ENCODE data around the gene TMEM123.

Gene TMEM123

DNA sequence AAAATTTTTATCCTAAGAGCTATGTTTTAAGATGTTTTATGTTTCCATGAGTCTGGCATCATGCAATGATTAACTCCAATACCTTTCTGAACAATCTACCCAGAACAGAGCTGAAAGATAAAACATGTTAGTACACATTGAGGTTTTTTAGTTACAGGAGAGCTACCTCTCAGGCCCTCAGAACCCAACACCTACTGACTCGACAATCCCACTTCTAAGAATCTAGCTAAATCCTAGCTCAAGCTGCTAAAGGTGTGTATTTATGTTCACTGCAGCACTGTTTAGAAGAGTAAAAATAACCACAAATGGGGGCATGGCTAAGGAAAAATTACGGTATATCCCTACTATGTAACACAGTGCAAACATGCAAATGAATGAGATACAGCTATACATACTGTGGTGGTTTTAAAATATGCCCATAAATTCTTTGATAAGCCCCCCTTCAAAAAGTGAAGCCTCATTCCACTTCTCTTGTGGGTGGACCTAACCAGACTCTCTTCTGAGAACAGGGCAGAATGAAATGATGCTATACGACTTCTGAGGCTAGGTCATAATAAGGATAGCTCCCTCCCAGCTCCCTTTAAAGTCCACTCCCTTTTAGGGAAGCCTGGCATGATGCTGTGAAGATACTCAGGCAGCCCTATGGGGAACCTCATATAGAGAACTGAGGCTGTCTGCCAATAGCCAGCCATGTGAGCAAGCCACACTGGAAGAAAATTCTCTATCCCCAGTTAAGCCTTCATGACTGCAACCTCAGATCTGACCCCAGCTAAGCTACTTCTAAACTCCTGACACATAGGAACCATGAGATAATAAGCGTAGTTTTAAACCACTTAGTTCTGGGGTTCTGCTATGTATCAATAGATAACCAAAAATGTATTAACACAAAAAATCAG lies 29.5 kb downstream of the TMEM123 start:
- Histone ChIP-seq H2BK120ac (ENCODE audit: insufficient read depth, low read length, poor library complexity) (no peak overlapping the region), H3K9ac (ENCODE audit: low read length) (no peak overlapping the region), H3K4me2 (ENCODE audit: low read length) (no peak overlapping the region), H3K36me3 (ENCODE audit: control insufficient read depth in 1 of 2, insufficient read depth in 2 of 2, low read length in 2 of 2) (no peaks in the 10 kb centered on the region), H2AK5ac (ENCODE audit: low read length) (no peak overlapping the region), H3K27me3 (ENCODE audit: insufficient read depth, low read length) (no peaks in the 10 kb centered on the region), H3K79me1 (ENCODE audit: low read length) (no peaks in the 10 kb centered on the region), H4K8ac (ENCODE audit: low read depth, low read length) (no peak overlapping the region), H3K79me2 (ENCODE audit: control insufficient read depth, insufficient read depth, low read length, poor library complexity) (no peaks in the 10 kb centered on the region), H3K27ac (ENCODE audit: low read depth, low read length) (no peak overlapping the region), H3K9me3 (ENCODE audit: insufficient read depth, low read depth, low read length) (no peaks in the 10 kb centered on the region), H3K4me3 (ENCODE audit: low read depth, low read length) (no peak overlapping the region), H3K18ac (ENCODE audit: low read length) (no peak overlapping the region), H2BK12ac (ENCODE audit: low read length) (no peak overlapping the region), H2AFZ (ENCODE audit: insufficient read depth, low read length, poor library complexity) (no peak overlapping the region), H3K4me1 (ENCODE audit: control insufficient read depth in 1 of 2, insufficient read depth in 2 of 2, low read length in 2 of 2) (no peaks in the 10 kb centered on the region), H3K4ac (ENCODE audit: low read depth, low read length) (no peak overlapping the region), H3K23ac (ENCODE audit: low read length) (no peak overlapping the region), H3K14ac (ENCODE audit: low read length) (no peak overlapping the region), H4K12ac (ENCODE audit: low read depth, low read length) (no peak overlapping the region), H2BK5ac (ENCODE audit: low read depth, low read length, poor library complexity) (no peak overlapping the region), H4K91ac (ENCODE audit: low read depth, low read length) (no peak overlapping the region)
- no peak for DNase-seq
- WGBS (ENCODE audit: extremely low coverage, insufficient coverage, insufficient read length): no CpG with 5 or more reads among the region's 4 CpGs

DNA sequence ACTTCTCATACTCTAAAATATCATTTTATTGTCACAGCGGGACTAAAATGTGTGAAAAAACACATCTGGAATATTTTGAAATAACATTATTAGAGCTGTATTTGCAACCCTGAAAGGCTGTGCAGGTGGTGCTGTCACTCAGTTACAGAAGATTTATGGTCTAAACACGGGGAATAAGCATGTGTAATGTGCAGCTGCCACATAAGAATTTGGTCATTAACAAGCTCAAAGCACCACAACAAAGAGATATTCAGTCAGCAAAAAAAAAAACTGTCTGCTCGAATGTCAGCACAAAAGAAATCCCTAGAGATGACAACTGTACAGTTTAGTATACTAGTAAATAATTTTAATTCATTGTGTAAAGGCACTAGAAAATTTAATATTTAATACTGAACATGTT lies 31.3 kb downstream of the TMEM123 start:
- Histone ChIP-seq H3K9ac (ENCODE audit: low read length) (no peak overlapping the region), H3K18ac (ENCODE audit: low read length) (no peak overlapping the region), H4K12ac (ENCODE audit: low read depth, low read length) (no peak overlapping the region), H2BK120ac (ENCODE audit: insufficient read depth, low read length, poor library complexity) (no peak overlapping the region), H3K4ac (ENCODE audit: low read depth, low read length) (no peak overlapping the region), H4K91ac (ENCODE audit: low read depth, low read length) (no peak overlapping the region), H3K14ac (ENCODE audit: low read length) (no peak overlapping the region), H2BK5ac (ENCODE audit: low read depth, low read length, poor library complexity) (no peak overlapping the region), H3K79me1 (ENCODE audit: low read length) (no peaks in the 10 kb centered on the region), H2BK12ac (ENCODE audit: low read length) (no peak overlapping the region), H3K79me2 (ENCODE audit: control insufficient read depth, insufficient read depth, low read length, poor library complexity) (no peaks in the 10 kb centered on the region), H2AK5ac (ENCODE audit: low read length) (no peak overlapping the region), H3K4me1 (ENCODE audit: control insufficient read depth in 1 of 2, insufficient read depth in 2 of 2, low read length in 2 of 2) (no peaks in the 10 kb centered on the region), H3K4me3 (ENCODE audit: low read depth, low read length) (no peak overlapping the region), H3K4me2 (ENCODE audit: low read length) (no peak overlapping the region), H4K8ac (ENCODE audit: low read depth, low read length) (no peak overlapping the region), H3K9me3 (ENCODE audit: insufficient read depth, low read depth, low read length) (no peaks in the 10 kb centered on the region), H2AFZ (ENCODE audit: insufficient read depth, low read length, poor library complexity) (no peak overlapping the region), H3K27ac (ENCODE audit: low read depth, low read length) (no peak overlapping the region), H3K23ac (ENCODE audit: low read length) (no peak overlapping the region), H3K27me3 (ENCODE audit: insufficient read depth, low read length) (no peaks in the 10 kb centered on the region), H3K36me3 (ENCODE audit: control insufficient read depth in 1 of 2, insufficient read depth in 2 of 2, low read length in 2 of 2) (no peaks in the 10 kb centered on the region)
- no CpG with 5 or more reads among the region's 3 CpGs for WGBS (ENCODE audit: extremely low coverage, insufficient coverage, insufficient read length)
- DNase-seq: no peak

DNA sequence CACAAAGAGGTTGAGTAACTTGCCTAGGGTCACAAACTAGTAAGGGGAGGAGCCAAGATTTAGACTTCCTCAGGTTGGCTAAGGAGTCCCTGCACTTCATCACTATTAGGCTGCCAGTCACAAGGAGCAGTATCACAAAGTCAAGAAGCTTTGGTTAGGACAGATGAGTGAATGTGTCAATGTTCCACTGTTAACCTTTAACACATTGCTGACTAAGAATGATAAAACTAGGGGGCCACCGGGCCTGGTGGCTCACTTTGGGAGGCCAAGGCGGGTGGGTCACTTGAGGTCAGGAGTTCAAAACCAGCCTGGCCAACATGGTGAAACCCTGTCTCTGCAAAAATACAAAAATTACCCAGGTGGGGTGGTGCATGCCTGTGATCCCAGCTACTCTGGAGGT lies 32.0 kb downstream of the TMEM123 start:
- H3K9me3 ChIP-seq (ENCODE audit: insufficient read depth, low read depth, low read length): no peaks in the 10 kb centered on the region
- H3K79me1 ChIP-seq (ENCODE audit: low read length): no peaks in the 10 kb centered on the region
- H2AFZ ChIP-seq (ENCODE audit: insufficient read depth, low read length, poor library complexity): no peak overlapping the region
- H3K4me1 ChIP-seq (ENCODE audit: control insufficient read depth in 1 of 2, insufficient read depth in 2 of 2, low read length in 2 of 2): no peaks in the 10 kb centered on the region
- no peak overlapping the region for H4K91ac ChIP-seq (ENCODE audit: low read depth, low read length)
- H3K36me3 ChIP-seq (ENCODE audit: control insufficient read depth in 1 of 2, insufficient read depth in 2 of 2, low read length in 2 of 2): no peaks in the 10 kb centered on the region
- H2BK120ac ChIP-seq (ENCODE audit: insufficient read depth, low read length, poor library complexity): no peak overlapping the region
- no peaks in the 10 kb centered on the region for H3K27me3 ChIP-seq (ENCODE audit: insufficient read depth, low read length)
- no peak overlapping the region for H4K8ac ChIP-seq (ENCODE audit: low read depth, low read length)
- H2BK12ac ChIP-seq (ENCODE audit: low read length): no peak overlapping the region
- H3K79me2 ChIP-seq (ENCODE audit: control insufficient read depth, insufficient read depth, low read length, poor library complexity): no peaks in the 10 kb centered on the region
- no peak overlapping the region for H3K18ac ChIP-seq (ENCODE audit: low read length)
- DNase-seq: no peak
- H2AK5ac ChIP-seq (ENCODE audit: low read length): no peak overlapping the region
- no peak overlapping the region for H4K12ac ChIP-seq (ENCODE audit: low read depth, low read length)
- H3K27ac ChIP-seq (ENCODE audit: low read depth, low read length): no peak overlapping the region
- H2BK5ac ChIP-seq (ENCODE audit: low read depth, low read length, poor library complexity): no peak overlapping the region
- H3K9ac ChIP-seq (ENCODE audit: low read length): no peak overlapping the region
- H3K23ac ChIP-seq (ENCODE audit: low read length): no peak overlapping the region
- no peak overlapping the region for H3K4ac ChIP-seq (ENCODE audit: low read depth, low read length)
- no peak overlapping the region for H3K4me2 ChIP-seq (ENCODE audit: low read length)
- H3K14ac ChIP-seq (ENCODE audit: low read length): no peak overlapping the region
- WGBS (ENCODE audit: extremely low coverage, insufficient coverage, insufficient read length): no CpG with 5 or more reads among the region's 2 CpGs
- no peak overlapping the region for H3K4me3 ChIP-seq (ENCODE audit: low read depth, low read length)

GRCh38 chr11:102419181-102419580 lies 33.4 kb downstream of the TMEM123 start:
- Histone ChIP-seq H3K27ac (ENCODE audit: low read depth, low read length) (no peak overlapping the region), H3K4me1 (ENCODE audit: control insufficient read depth in 1 of 2, insufficient read depth in 2 of 2, low read length in 2 of 2) (no peaks in the 10 kb centered on the region), H3K9me3 (ENCODE audit: insufficient read depth, low read depth, low read length) (no peaks in the 10 kb centered on the region), H3K4me2 (ENCODE audit: low read length) (no peak overlapping the region), H3K27me3 (ENCODE audit: insufficient read depth, low read length) (no peaks in the 10 kb centered on the region), H3K79me1 (ENCODE audit: low read length) (no peaks in the 10 kb centered on the region), H3K36me3 (ENCODE audit: control insufficient read depth in 1 of 2, insufficient read depth in 2 of 2, low read length in 2 of 2) (no peaks in the 10 kb centered on the region), H4K91ac (ENCODE audit: low read depth, low read length) (no peak overlapping the region), H2BK120ac (ENCODE audit: insufficient read depth, low read length, poor library complexity) (no peak overlapping the region), H3K14ac (ENCODE audit: low read length) (no peak overlapping the region), H3K79me2 (ENCODE audit: control insufficient read depth, insufficient read depth, low read length, poor library complexity) (no peaks in the 10 kb centered on the region), H3K9ac (ENCODE audit: low read length) (no peak overlapping the region), H4K12ac (ENCODE audit: low read depth, low read length) (no peak overlapping the region), H2BK12ac (ENCODE audit: low read length) (no peak overlapping the region), H3K18ac (ENCODE audit: low read length) (no peak overlapping the region), H3K4me3 (ENCODE audit: low read depth, low read length) (no peak overlapping the region), H2BK5ac (ENCODE audit: low read depth, low read length, poor library complexity) (no peak overlapping the region), H3K4ac (ENCODE audit: low read depth, low read length) (no peak overlapping the region), H2AFZ (ENCODE audit: insufficient read depth, low read length, poor library complexity) (no peak overlapping the region), H2AK5ac (ENCODE audit: low read length) (no peak overlapping the region), H4K8ac (ENCODE audit: low read depth, low read length) (no peak overlapping the region), H3K23ac (ENCODE audit: low read length) (no peak overlapping the region)
- 100% methylated on average over 2 of the region's 3 CpGs for WGBS (ENCODE audit: extremely low coverage, insufficient coverage, insufficient read length)
- DNase-seq: no peak
